H1 (cell line): ENCODE data around the gene PITPNC1. TPM values are rescaled to one million over a fixed set of nuclear protein-coding genes. Genes with fewer than 3 reads are reported as not detected.

Source experiments
- BACH1 ChIP-seq: IDR thresholded peaks from 2 replicates; pipeline ENCODE4 v1.6.1; 2012; ENCODE audit warnings: low read length, improper control_type of control experiment
- CHD2 ChIP-seq: IDR thresholded peaks from 2 replicates; pipeline ENCODE4 v1.6.1; 2012; ENCODE audit warnings: low read length, improper control_type of control experiment
- JUND ChIP-seq: IDR thresholded peaks from 2 replicates; pipeline ENCODE4 v1.6.1; 2011; ENCODE audit warnings: mild to moderate bottlenecking, improper control_type of control experiment, low read length
- PHF8 ChIP-seq: fragments of 200-600 bp; sonication (generic); conservative IDR thresholded peaks from 2 replicates; pipeline ENCODE4 v1.7.1; 2012; ENCODE audit warnings: low read depth, mild to moderate bottlenecking, inconsistent platforms, low read length, moderate library complexity
- RNF2 ChIP-seq: fragments of 200-900, 300-1000 bp; sonication (generic); IDR thresholded peaks from 2 replicates; pipeline ENCODE4 v1.7.1; 2016; ENCODE audit warnings: borderline replicate concordance, low read depth, mild to moderate bottlenecking, antibody characterized with exemption, low read length; ENCODE audit not compliant: poor library complexity, severe bottlenecking; ENCODE audit errors: missing control alignments
- SIN3A ChIP-seq, 2 experiments: IDR thresholded peaks in 1 of 2; conservative IDR thresholded peaks in 1 of 2; 2 replicates each; pipeline ENCODE4 v1.6.1; 2011 to 2012; ENCODE audit warnings: low read length in 2 of 2, improper control_type of control experiment in 1 of 2, low read depth in 1 of 2, mild to moderate bottlenecking in 1 of 2
- SP4 ChIP-seq: IDR thresholded peaks from 2 replicates; pipeline ENCODE4 v1.6.1; 2012; ENCODE audit warnings: low read length, inconsistent platforms
- SUZ12 ChIP-seq: fragments of 200-600 bp; sonication (generic); IDR thresholded peaks from 2 replicates; pipeline ENCODE4 v1.6.1; 2012; ENCODE audit warnings: mild to moderate bottlenecking, inconsistent platforms, low read length, moderate library complexity, mixed read lengths
- polyA plus RNA-seq, 7 experiments: library from polyadenylated mRNA; depleted of rRNA in 3 of 7; stranded (reverse) in 5 of 7; unstranded in 2 of 7; fragments of >200 nt in 5 of 7; fragments of 200-250 nt in 2 of 7; gene quantifications; 1 replicate in 5 of 7; 2 replicates in 1 of 7; 4 replicates in 1 of 7; pipeline versions ENCODE4 v1.2.1 to v1.2.3, GENCODE V29; 2011 to 2013; ENCODE audit warnings: missing spikeins in 2 of 7, mixed read lengths in 2 of 7
- total RNA-seq: library from RNA; stranded (reverse); fragmentation: NEBNext Ultra II Directional; extraction: Animal tissue kit (Norgen Biotek cat#: 25700); gene quantifications from 2 replicates; pipeline ENCODE4 v1.2.1, GENCODE V29; 2021

The PITPNC1 gene
- total and polyA plus RNA-seq, 2 of the 8 experiments (the other 6 are each of a cell fraction or from before 2014, with no cell fraction given) = 17.6 to 54.7 TPM

- no peak for TF ChIP-seq CHD2
- TF ChIP-seq SIN3A (conservative IDR thresholded peaks at IDR 0.05 in 1 of 2, IDR thresholded peaks at IDR 0.05 in 1 of 2; ENCODE audit: low read depth in 1 of 2, low read length in 2 of 2) = no peak
- no peak for TF ChIP-seq RNF2
- no peak for TF ChIP-seq BACH1
- no peak for TF ChIP-seq PHF8
- TF ChIP-seq SP4 = no peak
- no peak for TF ChIP-seq SUZ12
- no peak for TF ChIP-seq JUND
Observed at GRCh38 chr17:67662712-67663111, 285.6 kb downstream of the PITPNC1 start (continued).
